OCI-LY3 (cell line): Measurements from ENCODE around the gene MRPS16.

Experiments used
- H2AFZ ChIP-seq: fragments of 200-600, 300-600 bp; shearing (Covaris generic); 2 replicates; pipeline ENCODE4 v1.6.0; 2014; ENCODE audit warnings: antibody characterized with exemption, low read depth, low read length
- H3K27ac ChIP-seq: fragments of 200-600, 300-600 bp; sonication (generic); 2 replicates; pipeline ENCODE4 v1.5.1; 2014; ENCODE audit warnings: mild to moderate bottlenecking, low read length, moderate library complexity, mixed read lengths
- H3K27me3 ChIP-seq: fragments of 200-600, 300-600 bp; sonication (generic); 2 replicates; pipeline ENCODE4 v1.6.1; 2014; ENCODE audit warnings: low read depth, low read length, mixed read lengths
- H3K36me3 ChIP-seq: fragments of 200-600, 300-600 bp; sonication (generic); replicated peaks from 2 replicates; pipeline ENCODE3; 2014; ENCODE audit warnings: low read depth, low read length, mixed read lengths
- H3K4me1 ChIP-seq: fragments of 300-600, 200-600 bp; sonication (generic); 2 replicates; pipeline ENCODE4 v1.6.1; 2014; ENCODE audit warnings: low read length, mixed read lengths
- H3K4me2 ChIP-seq: fragments of 200-600, 300-600 bp; sonication (generic); 2 replicates; pipeline ENCODE4 v1.6.1; 2014; ENCODE audit warnings: low read length, mixed read lengths
- H3K4me3 ChIP-seq: fragments of 300-600, 200-600 bp; sonication (generic); 2 replicates; pipeline ENCODE4 v1.5.1; 2014; ENCODE audit warnings: antibody characterized with exemption, mild to moderate bottlenecking, low read length, moderate library complexity
- H3K79me2 ChIP-seq: fragments of 300-600, 200-600 bp; shearing (Covaris generic); 2 replicates; pipeline ENCODE4 v1.6.1; 2014; ENCODE audit warnings: mild to moderate bottlenecking, low read length, mixed read lengths
- H3K9ac ChIP-seq: fragments of 300-600, 200-600 bp; shearing (Covaris generic); 2 replicates; pipeline ENCODE4 v1.6.0; 2014; ENCODE audit warnings: mild to moderate bottlenecking, low read length, moderate library complexity
- H3K9me3 ChIP-seq: fragments of 200-600, 300-600 bp; shearing (Covaris generic); 2 replicates; pipeline ENCODE4 v1.6.1; 2014; ENCODE audit warnings: low read length, mixed read lengths; ENCODE audit not compliant: insufficient read depth
- H4K20me1 ChIP-seq: fragments of 200-600, 300-600 bp; sonication (generic); 2 replicates; pipeline ENCODE4 v1.6.1; 2016; ENCODE audit warnings: low read length, mixed read lengths; ENCODE audit not compliant: insufficient read depth
- EZH2phosphoT487 ChIP-seq: fragments of 200-600 bp; shearing (Covaris generic); IDR thresholded peaks from 2 replicates; pipeline ENCODE4 v1.6.1; 2018; ENCODE audit warnings: antibody characterized with exemption, mixed run types, low read depth
- TF ChIP-seq, protein P1 (sequence below): fragments of 200-600, 300-600 bp; sonication (generic); IDR thresholded peaks from 2 replicates; pipeline ENCODE4 v1.5.1; 2014; ENCODE audit warnings: antibody characterized with exemption, low read length, low read depth

Gene MRPS16

GRCh38 chr10:73229567-73229966 lies 22.9 kb downstream of the MRPS16 start:
- no peak overlapping the region for H3K4me2 ChIP-seq
- no peak overlapping the region for H3K27ac ChIP-seq
- H3K79me2 ChIP-seq = no peaks in the 10 kb centered on the region
- H3K9me3 ChIP-seq = no peaks in the 10 kb centered on the region
- no peaks in the 10 kb centered on the region for H3K4me1 ChIP-seq
- H2AFZ ChIP-seq = no peak overlapping the region
- no peaks in the 10 kb centered on the region for H3K27me3 ChIP-seq
- no peaks in the 10 kb centered on the region for H4K20me1 ChIP-seq
- H3K4me3 ChIP-seq = no peak overlapping the region
- peaks cover 9% of the 10 kb centered on the region for H3K36me3 ChIP-seq
- no peak overlapping the region for H3K9ac ChIP-seq
- TF ChIP-seq EZH2phosphoT487 = no peak
- TF ChIP-seq, protein P1, sequence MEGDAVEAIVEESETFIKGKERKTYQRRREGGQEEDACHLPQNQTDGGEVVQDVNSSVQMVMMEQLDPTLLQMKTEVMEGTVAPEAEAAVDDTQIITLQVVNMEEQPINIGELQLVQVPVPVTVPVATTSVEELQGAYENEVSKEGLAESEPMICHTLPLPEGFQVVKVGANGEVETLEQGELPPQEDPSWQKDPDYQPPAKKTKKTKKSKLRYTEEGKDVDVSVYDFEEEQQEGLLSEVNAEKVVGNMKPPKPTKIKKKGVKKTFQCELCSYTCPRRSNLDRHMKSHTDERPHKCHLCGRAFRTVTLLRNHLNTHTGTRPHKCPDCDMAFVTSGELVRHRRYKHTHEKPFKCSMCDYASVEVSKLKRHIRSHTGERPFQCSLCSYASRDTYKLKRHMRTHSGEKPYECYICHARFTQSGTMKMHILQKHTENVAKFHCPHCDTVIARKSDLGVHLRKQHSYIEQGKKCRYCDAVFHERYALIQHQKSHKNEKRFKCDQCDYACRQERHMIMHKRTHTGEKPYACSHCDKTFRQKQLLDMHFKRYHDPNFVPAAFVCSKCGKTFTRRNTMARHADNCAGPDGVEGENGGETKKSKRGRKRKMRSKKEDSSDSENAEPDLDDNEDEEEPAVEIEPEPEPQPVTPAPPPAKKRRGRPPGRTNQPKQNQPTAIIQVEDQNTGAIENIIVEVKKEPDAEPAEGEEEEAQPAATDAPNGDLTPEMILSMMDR = no peak

DNA sequence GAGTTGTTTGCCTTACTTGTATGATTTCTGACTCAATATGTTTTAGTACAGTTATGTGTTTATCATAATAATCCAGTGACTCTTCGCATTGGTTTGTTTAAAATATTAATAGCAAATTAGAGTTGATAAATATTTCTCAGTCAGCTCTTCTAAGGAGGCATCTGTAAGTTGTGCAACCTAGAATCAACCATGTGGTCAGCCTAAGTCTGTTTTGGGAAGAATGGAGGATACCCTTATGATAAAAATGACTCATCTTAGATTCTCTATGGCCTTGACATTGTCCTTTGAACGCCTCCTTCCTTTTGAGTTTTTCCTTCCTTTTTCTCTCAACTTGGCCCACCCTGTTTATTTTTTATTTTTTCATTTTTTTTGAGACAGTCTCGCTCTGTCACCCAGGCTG lies 24.2 kb downstream of the MRPS16 start:
- H3K4me2 ChIP-seq = no peak overlapping the region
- H3K79me2 ChIP-seq = no peaks in the 10 kb centered on the region
- H3K4me3 ChIP-seq = no peak overlapping the region
- H3K9me3 ChIP-seq = no peaks in the 10 kb centered on the region
- no peak overlapping the region for H3K27ac ChIP-seq
- TF ChIP-seq, protein P1 = no peak
- TF ChIP-seq EZH2phosphoT487 = no peak
- H4K20me1 ChIP-seq = no peaks in the 10 kb centered on the region
- no peaks in the 10 kb centered on the region for H3K4me1 ChIP-seq
- no peak overlapping the region for H3K9ac ChIP-seq
- no peak overlapping the region for H2AFZ ChIP-seq
- H3K27me3 ChIP-seq = no peaks in the 10 kb centered on the region
- peaks cover 4% of the 10 kb centered on the region for H3K36me3 ChIP-seq

GRCh38 chr10:73226663-73227062 lies 25.8 kb downstream of the MRPS16 start:
- Histone ChIP-seq H2AFZ (no peak overlapping the region), H3K9ac (no peak overlapping the region), H3K27ac (no peak overlapping the region), H3K79me2 (no peaks in the 10 kb centered on the region), H3K4me2 (no peak overlapping the region), H3K36me3 (no peaks in the 10 kb centered on the region), H4K20me1 (no peaks in the 10 kb centered on the region), H3K9me3 (no peaks in the 10 kb centered on the region), H3K4me1 (no peaks in the 10 kb centered on the region), H3K4me3 (no peak overlapping the region), H3K27me3 (no peaks in the 10 kb centered on the region)
- no peak for TF ChIP-seq EZH2phosphoT487
- TF ChIP-seq, protein P1 = no peak

DNA sequence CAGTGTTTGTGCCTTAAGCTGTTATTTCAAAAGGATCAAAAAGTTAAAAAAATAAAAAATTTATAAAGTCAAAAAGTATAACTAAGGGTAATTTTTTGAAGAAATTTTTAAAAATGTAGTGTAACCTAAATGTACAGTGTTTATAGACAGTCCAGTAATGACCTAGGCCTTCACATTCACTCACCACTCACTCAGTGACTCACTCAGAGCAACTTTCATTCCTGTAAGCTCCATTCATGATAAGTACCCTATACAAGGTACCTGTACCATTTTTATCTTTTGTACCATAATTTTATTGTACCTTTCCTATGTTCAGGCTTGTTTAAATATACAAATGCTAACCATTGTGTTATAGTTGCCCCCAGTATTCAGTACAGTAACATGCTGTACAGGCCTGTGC lies 26.9 kb downstream of the MRPS16 start:
- no peak overlapping the region for H3K4me2 ChIP-seq
- H3K27me3 ChIP-seq = no peaks in the 10 kb centered on the region
- H3K9me3 ChIP-seq = no peaks in the 10 kb centered on the region
- TF ChIP-seq EZH2phosphoT487 = no peak
- TF ChIP-seq, protein P1 = no peak
- H3K4me3 ChIP-seq = no peak overlapping the region
- H3K4me1 ChIP-seq = no peaks in the 10 kb centered on the region
- H3K27ac ChIP-seq = no peak overlapping the region
- H4K20me1 ChIP-seq = no peaks in the 10 kb centered on the region
- H3K79me2 ChIP-seq = no peaks in the 10 kb centered on the region
- H3K36me3 ChIP-seq = no peaks in the 10 kb centered on the region
- no peak overlapping the region for H3K9ac ChIP-seq
- no peak overlapping the region for H2AFZ ChIP-seq
